GM12891 (cell line): Measurements from ENCODE around the gene CPNE7.

ENCODE experiments used
- PAX5 ChIP-seq: IDR thresholded peaks from 2 replicates; pipeline ENCODE4 v1.6.1; 2011; ENCODE audit warnings: low read length, moderate library complexity, mild to moderate bottlenecking; ENCODE audit not compliant: insufficient read depth, severe bottlenecking
- POLR2A ChIP-seq: IDR thresholded peaks from 2 replicates; pipeline ENCODE4 v1.6.1; 2011; ENCODE audit warnings: low read depth, low read length, control low read depth
- POLR2AphosphoS5 ChIP-seq: IDR thresholded peaks from 2 replicates; pipeline ENCODE4 v1.6.1; 2011; ENCODE audit warnings: low read depth, low read length, control low read depth
- POU2F2 ChIP-seq: IDR thresholded peaks from 2 replicates; pipeline ENCODE4 v1.6.1; 2011; ENCODE audit warnings: low read depth, mild to moderate bottlenecking, control low read depth, low read length, moderate library complexity
- SPI1 ChIP-seq: IDR thresholded peaks from 2 replicates; pipeline ENCODE4 v1.6.1; 2011; ENCODE audit warnings: low read depth, low read length, control low read depth
- TAF1 ChIP-seq: IDR thresholded peaks from 2 replicates; pipeline ENCODE4 v1.6.1; 2011; ENCODE audit warnings: low read depth, low read length, control low read depth

- TF ChIP-seq POLR2AphosphoS5, result no peak
- TF ChIP-seq POLR2A, result no peak
- TF ChIP-seq SPI1, result no peak
- TF ChIP-seq TAF1, result no peak
- TF ChIP-seq PAX5, result no peak
- TF ChIP-seq POU2F2, result no peak
These were observed 18.3 kb downstream of the CPNE7 start for GRCh38 chr16:89593841-89594240.
